Endometrial microvascular endothelial cells (primary cell): ENCODE measurements around the gene THSD8. TPM values are rescaled to one million over a fixed set of nuclear protein-coding genes. Genes with fewer than 3 reads are reported as not detected.

Experiments used
- in situ Hi-C: cut with HindIII; loops from 2 replicates; pipeline ENCODE4 v1.10.0; 2017; ENCODE audit warnings: low sequenced_read_pairs, low pct_unique_long_range_greater_than_20kb; ENCODE audit errors: inconsistent ontology term
- total RNA-seq: library from RNA; depleted of rRNA; stranded (reverse); fragments of >200 nt; gene quantifications from one replicate; pipeline ENCODE4 v1.2.3, GENCODE V29; 2015; ENCODE audit errors: inconsistent ontology term

Gene THSD8
- not detected for total RNA-seq

- in situ Hi-C loops = no loop called here
Measured at GRCh38 chr19:12801466-12802266, at the start of gene THSD8, which contains the start of gene PRDX2. THSD8 (plus strand) TSS chr19:12802069; CDS start chr19:12802072, 3 bp downstream. PRDX2 (minus strand) TSS chr19:12801800; CDS start chr19:12801261, 539 bp downstream.

GRCh38 chr19:12754465-12755196 lies 47.2 kb upstream of the THSD8 start:
- in situ Hi-C loops = no loop called here

GRCh38 chr19:12756150-12756883 lies 45.6 kb upstream of the THSD8 start:
- in situ Hi-C loops = no loop called here

GRCh38 chr19:12757544-12758274 lies 44.2 kb upstream of the THSD8 start:
- in situ Hi-C loops = no loop called here

GRCh38 chr19:12759686-12760085 lies 42.2 kb upstream of the THSD8 start:
- in situ Hi-C loops = no loop called here

GRCh38 chr19:12763100-12763499 lies 38.8 kb upstream of the THSD8 start:
- in situ Hi-C loops = no loop called here

- in situ Hi-C loops = no loop called here
Measured at GRCh38 chr19:12764698-12765097, 37.2 kb upstream of the THSD8 start.

GRCh38 chr19:12766051-12766521 lies 35.8 kb upstream of the THSD8 start:
- in situ Hi-C loops = no loop called here

GRCh38 chr19:12767150-12767549 lies 34.7 kb upstream of the THSD8 start:
- in situ Hi-C loops = no loop called here

- in situ Hi-C loops = no loop called here
Measured at GRCh38 chr19:12767666-12768065, 34.2 kb upstream of the THSD8 start.

- in situ Hi-C loops = no loop called here
Measured at GRCh38 chr19:12769689-12770088, 32.2 kb upstream of the THSD8 start.

GRCh38 chr19:12770922-12771321 lies 30.9 kb upstream of the THSD8 start:
- in situ Hi-C loops = no loop called here

- in situ Hi-C loops = no loop called here
Measured at GRCh38 chr19:12772323-12772722, 29.5 kb upstream of the THSD8 start.

- in situ Hi-C loops = no loop called here
Measured at GRCh38 chr19:12773571-12773970, 28.3 kb upstream of the THSD8 start.

GRCh38 chr19:12774588-12775555 lies 27.0 kb upstream of the THSD8 start, which contains the start of gene HOOK2:
HOOK2 (minus strand) TSS chr19:12775552; CDS start chr19:12775449, 103 bp downstream.
- in situ Hi-C loops = no loop called here

GRCh38 chr19:12777217-12778016 lies 24.5 kb upstream of the THSD8 start:
- in situ Hi-C loops = no loop called here
